Measurements from ENCODE around the gene SLAMF6.

The SLAMF6 gene

DNA sequence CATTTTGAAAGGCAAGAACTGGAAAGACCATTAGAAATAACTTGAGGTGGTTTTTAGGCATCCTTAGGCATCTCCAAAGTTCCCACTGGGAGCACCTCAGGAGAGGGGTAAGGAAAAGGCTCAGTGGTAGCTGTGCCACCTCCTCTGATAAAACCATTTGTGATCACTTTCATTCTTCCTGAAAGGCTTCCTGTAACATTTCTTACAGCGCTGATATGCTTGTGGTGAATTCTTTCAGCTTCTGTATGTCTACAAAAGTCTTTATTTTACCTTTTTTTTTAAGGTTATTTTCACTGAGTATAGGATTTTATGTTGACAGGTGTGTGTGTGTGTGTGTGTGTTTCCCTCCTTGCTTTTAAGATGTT lies 67.9 kb downstream of the SLAMF6 start:
- no peak for DNase-seq (ENCODE audit: low read depth)
- TF ChIP-seq, protein P1, sequence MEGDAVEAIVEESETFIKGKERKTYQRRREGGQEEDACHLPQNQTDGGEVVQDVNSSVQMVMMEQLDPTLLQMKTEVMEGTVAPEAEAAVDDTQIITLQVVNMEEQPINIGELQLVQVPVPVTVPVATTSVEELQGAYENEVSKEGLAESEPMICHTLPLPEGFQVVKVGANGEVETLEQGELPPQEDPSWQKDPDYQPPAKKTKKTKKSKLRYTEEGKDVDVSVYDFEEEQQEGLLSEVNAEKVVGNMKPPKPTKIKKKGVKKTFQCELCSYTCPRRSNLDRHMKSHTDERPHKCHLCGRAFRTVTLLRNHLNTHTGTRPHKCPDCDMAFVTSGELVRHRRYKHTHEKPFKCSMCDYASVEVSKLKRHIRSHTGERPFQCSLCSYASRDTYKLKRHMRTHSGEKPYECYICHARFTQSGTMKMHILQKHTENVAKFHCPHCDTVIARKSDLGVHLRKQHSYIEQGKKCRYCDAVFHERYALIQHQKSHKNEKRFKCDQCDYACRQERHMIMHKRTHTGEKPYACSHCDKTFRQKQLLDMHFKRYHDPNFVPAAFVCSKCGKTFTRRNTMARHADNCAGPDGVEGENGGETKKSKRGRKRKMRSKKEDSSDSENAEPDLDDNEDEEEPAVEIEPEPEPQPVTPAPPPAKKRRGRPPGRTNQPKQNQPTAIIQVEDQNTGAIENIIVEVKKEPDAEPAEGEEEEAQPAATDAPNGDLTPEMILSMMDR (conservative IDR thresholded peaks at IDR 0.05; ENCODE audit: low read depth, low read length), result no peak
- H3K4me3 ChIP-seq (ENCODE audit: low read length), result no peak overlapping the region

DNA sequence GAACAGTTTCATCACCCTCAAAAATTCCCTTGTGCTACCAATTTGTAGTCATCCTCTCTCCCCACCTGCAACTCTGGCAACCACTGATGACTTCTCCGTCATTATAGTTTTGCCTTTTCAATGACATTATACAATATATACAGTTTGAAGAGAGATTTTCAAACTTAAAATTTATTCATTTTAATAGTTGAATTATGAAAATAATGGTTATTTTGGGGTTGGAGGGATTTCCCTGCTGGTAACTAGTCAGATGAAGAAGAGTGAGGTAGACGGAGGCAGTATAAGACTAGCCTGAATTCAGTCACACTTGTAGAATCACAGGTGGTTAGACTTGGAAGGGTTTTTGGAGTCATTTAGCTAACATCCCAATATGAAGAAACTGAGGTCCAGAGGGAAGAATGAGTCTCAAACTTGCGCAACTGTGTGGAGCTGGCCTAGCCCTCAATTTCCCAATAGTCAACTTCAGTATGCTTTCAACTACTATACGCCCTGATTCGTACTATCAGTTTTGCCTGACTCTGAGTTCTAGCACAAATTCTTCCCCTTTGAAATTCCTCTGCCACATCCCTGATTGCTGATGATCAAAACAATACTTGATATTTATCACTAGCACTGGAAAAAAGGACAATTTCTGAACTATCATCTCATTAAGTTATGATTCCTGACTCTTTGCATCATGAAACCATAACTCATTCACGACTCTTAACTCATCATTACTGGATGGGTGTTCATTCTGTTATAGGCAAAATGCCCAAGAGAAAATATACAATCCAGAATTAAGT lies 68.5 kb downstream of the SLAMF6 start:
- TF ChIP-seq, protein P1 (conservative IDR thresholded peaks at IDR 0.05; ENCODE audit: low read depth, low read length), result no peak
- DNase-seq (ENCODE audit: low read depth), result no peak
- no peak overlapping the region for H3K4me3 ChIP-seq (ENCODE audit: low read length)

DNA sequence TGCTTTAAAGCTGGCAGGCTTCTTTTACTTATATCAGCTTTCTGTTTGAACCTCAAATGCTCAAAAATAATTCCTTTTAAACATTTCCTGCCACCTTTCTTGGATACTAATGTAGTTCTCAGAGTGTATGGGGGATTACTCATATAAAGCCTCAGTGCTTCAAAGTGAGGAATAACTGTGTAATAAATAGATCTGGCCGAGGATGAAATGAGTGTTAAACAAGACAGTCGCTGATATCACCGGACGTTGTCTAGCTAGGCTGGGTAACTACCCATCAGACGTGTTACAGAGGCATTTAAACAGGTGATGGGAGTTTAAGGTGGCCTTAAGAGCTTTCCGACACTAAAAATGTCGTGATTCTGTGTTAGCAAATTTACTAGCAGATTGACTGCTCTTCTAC lies 69.6 kb downstream of the SLAMF6 start:
- DNase-seq (ENCODE audit: low read depth), result no peak
- H3K4me3 ChIP-seq (ENCODE audit: low read length), result no peak overlapping the region
- TF ChIP-seq, protein P1 (conservative IDR thresholded peaks at IDR 0.05; ENCODE audit: low read depth, low read length), result no peak

DNA sequence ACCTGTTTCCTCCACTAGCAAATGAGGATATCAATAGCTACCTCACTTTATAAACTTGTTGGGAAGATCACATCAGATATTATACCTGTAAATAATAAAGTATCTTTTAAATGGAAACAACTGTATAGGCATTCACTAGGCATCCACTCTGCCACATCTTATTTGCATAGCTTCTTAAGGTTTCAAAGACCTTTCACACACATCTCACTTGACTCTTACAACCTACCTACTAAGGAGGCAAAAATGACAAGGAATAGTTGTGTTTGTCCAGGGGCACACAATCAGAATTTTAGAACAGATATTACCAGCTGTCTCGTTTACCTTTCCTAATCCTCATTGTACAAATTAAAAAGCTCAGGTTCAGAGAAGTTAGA lies 71.2 kb downstream of the SLAMF6 start:
- no peak for DNase-seq (ENCODE audit: low read depth)
- TF ChIP-seq, protein P1 (conservative IDR thresholded peaks at IDR 0.05; ENCODE audit: low read depth, low read length), result no peak
- no peak overlapping the region for H3K4me3 ChIP-seq (ENCODE audit: low read length)

DNA sequence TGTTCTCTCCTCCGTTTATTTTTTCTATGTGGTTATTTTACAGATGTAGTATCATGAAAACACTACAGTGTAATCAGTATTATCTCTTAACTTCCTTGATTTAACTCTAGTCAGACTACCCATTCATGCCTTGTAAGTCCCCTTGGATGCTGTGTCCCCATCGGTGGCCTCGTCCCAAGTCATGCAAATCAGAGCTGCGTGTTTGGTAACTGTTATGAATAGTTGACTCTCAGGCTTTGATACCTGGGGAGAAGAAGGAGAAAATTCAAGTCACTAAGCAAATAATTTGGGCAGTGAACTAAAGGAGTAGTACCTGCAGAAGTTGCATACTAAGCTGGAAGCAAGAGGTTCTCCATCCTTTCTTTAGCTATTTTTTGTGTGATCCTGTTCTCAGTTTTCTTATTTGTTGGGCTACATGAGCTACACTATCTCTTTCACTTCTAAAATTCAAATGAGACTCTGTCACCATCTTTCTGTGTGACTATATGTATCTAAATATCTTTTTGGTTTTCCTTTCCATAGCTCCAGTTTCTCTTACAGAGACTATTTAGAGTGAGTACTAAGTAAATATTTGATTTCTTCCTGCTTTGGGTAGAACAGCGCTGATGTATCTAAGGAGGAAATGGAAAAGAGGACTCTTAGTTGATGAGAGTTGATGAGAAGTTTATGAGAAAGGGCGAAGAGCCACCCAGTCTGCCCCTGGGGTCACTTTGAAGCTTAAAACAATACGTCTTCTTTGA lies 71.8 kb downstream of the SLAMF6 start:
- no peak overlapping the region for H3K4me3 ChIP-seq (ENCODE audit: low read length)
- TF ChIP-seq, protein P1 (conservative IDR thresholded peaks at IDR 0.05; ENCODE audit: low read depth, low read length), result no peak
- DNase-seq (ENCODE audit: low read depth), result no peak

DNA sequence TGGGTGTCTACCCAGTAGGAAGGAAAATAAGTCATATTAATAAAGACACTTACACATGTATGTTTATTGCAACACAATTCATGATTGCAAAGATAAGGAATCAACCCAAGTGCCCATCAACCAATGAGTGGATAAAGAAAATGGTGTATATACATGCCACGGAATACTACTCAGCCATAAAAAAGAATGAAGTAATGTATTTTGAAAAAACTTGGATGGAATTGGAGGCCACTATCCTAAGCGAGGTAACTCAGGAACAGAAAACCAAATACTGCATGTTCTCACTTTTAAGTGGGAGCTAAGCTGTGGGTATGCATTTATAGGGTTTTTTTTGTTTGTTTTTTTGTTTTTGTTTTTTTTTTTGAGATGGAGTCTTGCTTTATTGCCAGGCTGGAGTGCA lies 73.6 kb downstream of the SLAMF6 start:
- DNase-seq (ENCODE audit: low read depth), result no peak
- H3K4me3 ChIP-seq (ENCODE audit: low read length), result no peak overlapping the region
- TF ChIP-seq, protein P1 (conservative IDR thresholded peaks at IDR 0.05; ENCODE audit: low read depth, low read length), result no peak

Measured in retinal pigment epithelial cell (primary cell).